PFSK-1 (cell line): Measurements from ENCODE around the gene MSH5.

Experiments
- POLR2AphosphoS5 ChIP-seq: IDR thresholded peaks from 2 replicates; pipeline ENCODE4 v1.6.1; 2012; ENCODE audit warnings: low read depth, mild to moderate bottlenecking, control low read depth, low read length, moderate library complexity
- TF ChIP-seq, protein P1 (sequence below), 2 experiments: IDR thresholded peaks; 2 replicates each; pipeline versions ENCODE4 v1.6.1 to v1.8.0; 2011 to 2012; ENCODE audit warnings: low read depth in 2 of 2, low read length in 2 of 2, control low read depth in 1 of 2, inconsistent platforms in 1 of 2, mild to moderate bottlenecking in 1 of 2, moderate library complexity in 1 of 2; ENCODE audit not compliant: insufficient read depth in 1 of 2

DNA sequence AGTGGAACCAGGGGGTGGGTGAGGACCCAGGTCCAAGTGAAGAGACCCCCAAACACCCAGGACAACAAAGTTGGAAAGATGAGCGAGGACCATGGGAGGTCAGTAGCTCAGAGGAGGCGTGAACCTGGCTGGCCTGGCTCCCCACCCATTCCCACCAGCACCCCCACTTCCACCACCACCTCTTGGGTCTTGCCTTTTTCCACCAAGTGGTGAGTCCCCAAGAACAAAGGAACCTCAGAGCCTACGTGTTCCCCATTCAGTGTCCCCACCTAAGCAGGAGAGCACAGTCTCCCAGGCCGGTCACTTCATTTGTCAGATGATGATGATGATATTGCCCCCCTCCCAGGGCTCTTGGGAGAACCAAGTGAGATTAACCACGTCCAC lies 37.9 kb downstream of the MSH5 start:
- TF ChIP-seq POLR2AphosphoS5: no peak; the same call in 1 of the 2 replicates
- TF ChIP-seq, protein P1, sequence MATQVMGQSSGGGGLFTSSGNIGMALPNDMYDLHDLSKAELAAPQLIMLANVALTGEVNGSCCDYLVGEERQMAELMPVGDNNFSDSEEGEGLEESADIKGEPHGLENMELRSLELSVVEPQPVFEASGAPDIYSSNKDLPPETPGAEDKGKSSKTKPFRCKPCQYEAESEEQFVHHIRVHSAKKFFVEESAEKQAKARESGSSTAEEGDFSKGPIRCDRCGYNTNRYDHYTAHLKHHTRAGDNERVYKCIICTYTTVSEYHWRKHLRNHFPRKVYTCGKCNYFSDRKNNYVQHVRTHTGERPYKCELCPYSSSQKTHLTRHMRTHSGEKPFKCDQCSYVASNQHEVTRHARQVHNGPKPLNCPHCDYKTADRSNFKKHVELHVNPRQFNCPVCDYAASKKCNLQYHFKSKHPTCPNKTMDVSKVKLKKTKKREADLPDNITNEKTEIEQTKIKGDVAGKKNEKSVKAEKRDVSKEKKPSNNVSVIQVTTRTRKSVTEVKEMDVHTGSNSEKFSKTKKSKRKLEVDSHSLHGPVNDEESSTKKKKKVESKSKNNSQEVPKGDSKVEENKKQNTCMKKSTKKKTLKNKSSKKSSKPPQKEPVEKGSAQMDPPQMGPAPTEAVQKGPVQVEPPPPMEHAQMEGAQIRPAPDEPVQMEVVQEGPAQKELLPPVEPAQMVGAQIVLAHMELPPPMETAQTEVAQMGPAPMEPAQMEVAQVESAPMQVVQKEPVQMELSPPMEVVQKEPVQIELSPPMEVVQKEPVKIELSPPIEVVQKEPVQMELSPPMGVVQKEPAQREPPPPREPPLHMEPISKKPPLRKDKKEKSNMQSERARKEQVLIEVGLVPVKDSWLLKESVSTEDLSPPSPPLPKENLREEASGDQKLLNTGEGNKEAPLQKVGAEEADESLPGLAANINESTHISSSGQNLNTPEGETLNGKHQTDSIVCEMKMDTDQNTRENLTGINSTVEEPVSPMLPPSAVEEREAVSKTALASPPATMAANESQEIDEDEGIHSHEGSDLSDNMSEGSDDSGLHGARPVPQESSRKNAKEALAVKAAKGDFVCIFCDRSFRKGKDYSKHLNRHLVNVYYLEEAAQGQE (IDR thresholded peaks at IDR 0.05; ENCODE audit: insufficient read depth in 1 of 2, low read depth in 2 of 2, low read length in 2 of 2): no peak
